Psoas muscle (tissue), 8 donors: ENCODE measurements around the gene CSF2RB. TPM values are rescaled to one million over a fixed set of nuclear protein-coding genes. Genes with fewer than 3 reads are reported as not detected.

Experiments used
- ATAC-seq, 4 donors: fragments of 200-7000 bp; cut with Tn5 transposase; one replicate each; pipeline ENCODE4 v1.9.1; 2020; ENCODE audit warnings: moderate library complexity in 3 of 4, mild to moderate bottlenecking in 2 of 4
- DNase-seq, 2 donors: peaks; one replicate each; pipeline ENCODE4 v3.0.0-alpha.2; 2020
- H3K27ac ChIP-seq: fragments of 200-600 bp; one replicate; pipeline ENCODE4 v1.8.0; 2022
- H3K27me3 ChIP-seq, 3 donors: fragments of 200-600 bp in 1 of 3; one replicate each; pipeline versions ENCODE4 v1.6.1 to v1.8.0; 2013 to 2022; ENCODE audit warnings: low read length in 2 of 3, mild to moderate bottlenecking in 2 of 3, moderate library complexity in 1 of 3; ENCODE audit not compliant: insufficient read depth in 3 of 3
- H3K36me3 ChIP-seq, 2 donors: fragments of 200-600 bp in 1 of 2; one replicate each; pipeline versions ENCODE4 v1.6.1 to v1.8.0; 2013 to 2022; ENCODE audit warnings: low read depth in 1 of 2, mild to moderate bottlenecking in 1 of 2, moderate library complexity in 1 of 2; ENCODE audit not compliant: insufficient read depth in 1 of 2
- H3K4me1 ChIP-seq: fragments of 200-600 bp; one replicate; pipeline ENCODE4 v1.8.0; 2022
- H3K4me3 ChIP-seq: fragments of 200-600 bp; one replicate; pipeline ENCODE4 v1.8.0; 2022; ENCODE audit warnings: mild to moderate bottlenecking
- H3K9me3 ChIP-seq: fragments of 200-600 bp; one replicate; pipeline ENCODE4 v1.8.0; 2022
- WGBS, 3 donors: extraction: QIAGEN DNeasy Blood & Tissue Kit; methylation state at CpG; one replicate each; pipeline versions ENCODE4 v1.1.6 to v1.1.7; 2013; 5-methylcytosine and 5-hydroxymethylcytosine counted together
- intact Hi-C, 2 donors: fragments of 100-400 bp; cut with DNase I; formaldehyde crosslinking; loops; one replicate each; pipeline versions ENCODE4 v1.11.0 to v1.14.2; 2022
- polyA plus RNA-seq, 3 donors: library from polyadenylated mRNA; stranded (reverse); fragments of 200-250 nt; gene quantifications; one replicate each; pipeline ENCODE4 v1.2.3, GENCODE V29; 2013
- total RNA-seq, 4 donors: library from RNA; stranded (reverse); fragmentation: NEBNext Ultra II Directional in 2 of 4; extraction: Animal tissue kit (Norgen Biotek cat#: 25700) in 2 of 4; gene quantifications; one replicate each; pipeline versions ENCODE4 v1.2.1 to v1.2.4, GENCODE V29; 2021 to 2023
- TF ChIP-seq, protein P1 (sequence below): fragments of 200-600 bp; IDR thresholded peaks from one replicate; pipeline ENCODE4 v1.8.0; 2022; ENCODE audit warnings: antibody characterized with exemption
- donor health status: healthy with polysubstance abuse.
- donor health status: DM: no; HTN: no; CAD: no; lungs with moderate emphysema.
- donor health status: Bipolar disorder and iron deficiency.
- donor health status: healthy.
- donor health status: DM: yes; HTN: yes; CAD: no.
- donor health status: DM: no; HTN: no; CAD: no.
- donor health status: DM: no; HTN: no; CAD: no.
- donor health status: DM: yes; HTN: yes; CAD: no.

Gene CSF2RB
- total and polyA plus RNA-seq, 7 donors, result 0.25 to 1.7 (median 1.0) TPM

DNA sequence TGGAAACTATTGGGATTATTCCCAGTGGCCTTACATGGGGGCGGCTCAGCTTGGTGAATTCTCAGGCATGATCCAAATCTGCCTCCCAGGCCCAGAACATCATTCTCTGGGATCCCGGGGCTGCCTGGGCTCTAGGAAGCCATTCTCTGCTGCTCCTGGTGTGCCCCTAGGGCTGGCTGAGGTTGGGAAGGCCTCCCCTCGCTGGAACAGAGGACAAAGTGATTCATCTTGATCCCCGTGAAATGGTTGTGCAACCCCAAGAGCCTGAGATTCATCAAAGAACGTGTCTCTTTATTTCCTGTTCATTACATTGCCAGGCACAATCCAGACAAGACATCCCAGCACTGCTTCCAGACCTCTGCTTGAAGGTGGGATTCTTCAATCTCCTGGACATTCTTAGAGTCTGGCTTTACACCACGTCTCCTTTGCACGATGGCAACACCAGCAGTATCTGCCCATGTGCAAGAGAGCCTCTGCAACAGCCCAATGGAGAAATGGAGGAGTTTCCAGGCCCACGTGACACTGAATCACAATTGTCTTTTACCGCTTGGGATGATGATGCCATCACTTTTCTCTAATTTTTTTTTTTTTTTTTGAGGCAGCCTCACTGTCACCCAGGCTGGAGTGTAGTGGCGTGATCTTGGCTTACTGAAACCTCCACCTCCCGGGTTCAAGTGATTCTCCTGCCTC lies 53.6 kb downstream of the CSF2RB start:
- no peak overlapping the region for H3K27ac ChIP-seq
- no peaks in the 10 kb centered on the region for H3K9me3 ChIP-seq
- TF ChIP-seq, protein P1, sequence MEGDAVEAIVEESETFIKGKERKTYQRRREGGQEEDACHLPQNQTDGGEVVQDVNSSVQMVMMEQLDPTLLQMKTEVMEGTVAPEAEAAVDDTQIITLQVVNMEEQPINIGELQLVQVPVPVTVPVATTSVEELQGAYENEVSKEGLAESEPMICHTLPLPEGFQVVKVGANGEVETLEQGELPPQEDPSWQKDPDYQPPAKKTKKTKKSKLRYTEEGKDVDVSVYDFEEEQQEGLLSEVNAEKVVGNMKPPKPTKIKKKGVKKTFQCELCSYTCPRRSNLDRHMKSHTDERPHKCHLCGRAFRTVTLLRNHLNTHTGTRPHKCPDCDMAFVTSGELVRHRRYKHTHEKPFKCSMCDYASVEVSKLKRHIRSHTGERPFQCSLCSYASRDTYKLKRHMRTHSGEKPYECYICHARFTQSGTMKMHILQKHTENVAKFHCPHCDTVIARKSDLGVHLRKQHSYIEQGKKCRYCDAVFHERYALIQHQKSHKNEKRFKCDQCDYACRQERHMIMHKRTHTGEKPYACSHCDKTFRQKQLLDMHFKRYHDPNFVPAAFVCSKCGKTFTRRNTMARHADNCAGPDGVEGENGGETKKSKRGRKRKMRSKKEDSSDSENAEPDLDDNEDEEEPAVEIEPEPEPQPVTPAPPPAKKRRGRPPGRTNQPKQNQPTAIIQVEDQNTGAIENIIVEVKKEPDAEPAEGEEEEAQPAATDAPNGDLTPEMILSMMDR, result no peak
- H3K4me3 ChIP-seq, result no peak overlapping the region
- ATAC-seq (no peak), DNase-seq (no peak)
- no peaks in the 10 kb centered on the region for H3K4me1 ChIP-seq
- peaks cover 0 to 6% (median 1%) of the 10 kb centered on the region in 3 donors for H3K27me3 ChIP-seq
- intact Hi-C loops, result no loop called here
- WGBS, 3 donors, result 55 to 74% (median 56%) methylated on average over 11 of the region's 11 CpGs
- H3K36me3 ChIP-seq, result no peaks in the 10 kb centered on the region

DNA sequence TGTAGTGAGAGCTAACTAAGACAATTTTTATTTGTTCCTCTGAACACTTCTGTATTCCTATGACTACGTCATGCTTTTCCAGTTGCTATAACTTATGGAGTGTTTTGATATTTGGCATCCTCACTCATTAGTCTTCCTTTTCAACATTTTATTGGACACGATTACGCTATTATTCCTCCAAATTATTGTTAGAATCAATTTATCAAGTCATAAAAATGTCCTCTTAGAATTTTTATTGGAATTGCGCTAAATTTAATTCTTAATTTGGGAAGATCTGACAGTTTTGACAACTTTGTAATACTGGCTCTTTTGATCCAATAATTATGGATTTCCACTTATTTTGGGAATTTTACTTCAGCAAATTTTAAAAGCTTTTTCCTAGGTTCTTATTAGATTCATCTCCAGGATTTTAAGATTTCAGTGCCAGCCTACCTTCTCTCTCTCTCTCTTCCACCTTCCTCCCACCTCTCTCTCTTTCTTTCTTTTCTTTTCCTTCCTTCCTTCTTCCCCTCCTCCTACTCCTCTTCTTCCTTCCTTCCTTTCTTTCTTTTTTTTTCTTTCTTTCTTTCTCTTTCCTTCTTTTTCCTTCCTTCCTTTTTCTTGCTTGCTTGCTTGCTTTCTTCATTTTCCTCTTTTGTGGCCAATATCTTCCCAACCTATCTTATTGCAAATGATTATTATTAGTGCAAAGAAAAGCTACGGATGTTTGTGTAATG lies 55.0 kb downstream of the CSF2RB start:
- H3K4me1 ChIP-seq, result no peaks in the 10 kb centered on the region
- H3K4me3 ChIP-seq, result no peak overlapping the region
- H3K36me3 ChIP-seq, result no peaks in the 10 kb centered on the region
- H3K9me3 ChIP-seq, result no peaks in the 10 kb centered on the region
- H3K27ac ChIP-seq, result no peak overlapping the region
- DNase-seq, result no peak
- intact Hi-C loops, result no loop called here
- peaks cover 0 to 6% (median 1%) of the 10 kb centered on the region in 3 donors for H3K27me3 ChIP-seq
- ATAC-seq, result no peak
- TF ChIP-seq, protein P1, result no peak
- WGBS, 3 donors, result 90 to 93% (median 91%) methylated on average over 5 of the region's 5 CpGs

DNA sequence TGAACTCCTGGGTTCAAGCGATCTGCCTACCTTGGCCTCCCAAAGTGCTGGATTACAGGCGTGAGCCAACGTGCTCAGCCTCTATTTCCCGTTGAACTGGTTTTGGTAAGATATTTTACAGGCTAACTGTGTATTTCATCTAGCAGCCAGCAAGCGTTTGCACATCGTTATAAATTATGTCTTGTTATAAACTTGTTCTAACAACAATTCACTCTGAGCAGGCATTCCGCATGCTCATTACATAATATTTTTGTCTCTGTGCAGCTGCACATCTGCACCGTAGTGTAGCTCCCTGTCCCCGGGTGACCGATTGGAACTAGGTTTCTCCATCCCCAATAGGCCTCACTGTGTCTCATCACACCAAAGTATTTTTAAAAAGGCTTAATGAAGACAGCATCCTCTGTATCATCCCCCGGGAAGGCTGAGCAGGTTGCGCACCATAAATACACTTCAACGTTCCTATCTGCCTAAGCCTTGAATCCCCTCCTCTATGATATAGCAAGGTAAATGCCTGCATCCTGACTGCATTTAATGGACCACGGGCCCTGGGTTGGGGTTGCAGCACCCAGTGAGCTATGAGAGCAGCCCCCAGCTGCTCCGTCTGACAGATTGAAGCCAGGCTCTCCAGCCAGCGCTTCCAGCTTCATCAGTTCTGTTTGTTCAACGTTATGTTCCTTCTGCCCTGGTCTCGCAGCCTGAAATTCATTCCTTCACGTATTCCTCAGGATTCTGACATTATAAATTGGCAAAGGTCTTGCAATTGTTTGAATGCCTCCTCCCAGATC lies 58.1 kb downstream of the CSF2RB start:
- Histone ChIP-seq H3K36me3 (no peaks in the 10 kb centered on the region), H3K4me3 (no peak overlapping the region), H3K4me1 (no peaks in the 10 kb centered on the region), H3K27me3 (peaks cover 0 to 6% (median 0%) of the 10 kb centered on the region in 3 donors), H3K9me3 (no peaks in the 10 kb centered on the region), H3K27ac (no peak overlapping the region)
- TF ChIP-seq, protein P1, result no peak
- WGBS, 3 donors, result 57 to 65% (median 62%) methylated on average over 19 of the region's 19 CpGs
- ATAC-seq (no peak), DNase-seq (no peak)
- intact Hi-C loops, result loop anchor here in 1 of 2 donors (10.0 kb wide), 1 partner anchor 117 kb away; no protein-coding TSS in a partner anchor

GRCh38 chr22:36976606-36977005 lies 63.2 kb downstream of the CSF2RB start:
- Histone ChIP-seq H3K4me3 (no peak overlapping the region), H3K27ac (no peak overlapping the region), H3K4me1 (peaks cover 4% of the 10 kb centered on the region), H3K36me3 (no peaks in the 10 kb centered on the region), H3K27me3 (peaks cover 0 to 8% (median 3%) of the 10 kb centered on the region in 3 donors), H3K9me3 (no peaks in the 10 kb centered on the region)
- DNase-seq (no peak), ATAC-seq (no peak)
- intact Hi-C loops, result loop anchor here (2.0 to 10.0 kb wide), 5 partner anchors 119 to 432 kb away; no protein-coding TSS in a partner anchor
- 82 to 88% (median 86%) methylated on average over 4 of the region's 4 CpGs for WGBS, 3 donors
- TF ChIP-seq, protein P1, result no peak
